ENCODE measurements around the gene TCTN2. TPM values are rescaled to one million over a fixed set of nuclear protein-coding genes. Genes with fewer than 3 reads are reported as not detected.

The TCTN2 gene
- total RNA-seq (31.6 TPM), polyA plus RNA-seq (ENCODE audit: insufficient read depth, low read depth, low replicate concordance) (12.5 TPM)
- long read RNA-seq, donor 1, partial matches to known transcripts, result 0 of 1 reads
- long read RNA-seq, donor 1, other reads (novel, unspliced or antisense), result 0 of 1 reads
- long read RNA-seq, donor 2, result 0 reads
- long read RNA-seq, donor 3, partial matches to known transcripts, result 0 of 1 reads
- long read RNA-seq, donor 3, other reads (novel, unspliced or antisense), result 0 of 1 reads
- long read RNA-seq, donor 4, partial matches to known transcripts, result 0 of 2 reads
- long read RNA-seq, donor 4, other reads (novel, unspliced or antisense), result 0 of 2 reads
- long read RNA-seq, donor 5, result 0 reads
- long read RNA-seq, donor 6, result 0 reads
- long read RNA-seq, donor 7, transcript TCTN2-201 (18 exons, 2,912 nt), result major isoform, 6 of 15 reads
- long read RNA-seq, donor 7, partial matches to known transcripts, result 1 of 15 reads
- long read RNA-seq, donor 7, other reads (novel, unspliced or antisense), result 5 of 15 reads
- long read RNA-seq, donor 8, partial matches to known transcripts, result 0 of 1 reads
- long read RNA-seq, donor 8, other reads (novel, unspliced or antisense), result 0 of 1 reads
- long read RNA-seq, donor 9, result 0 reads
- long read RNA-seq, donor 10, partial matches to known transcripts, result 0 of 2 reads
- long read RNA-seq, donor 10, other reads (novel, unspliced or antisense), result 0 of 2 reads

GRCh38 chr12:123670882-123671728 is at the start of gene TCTN2:
Gene TCTN2 (plus strand): TSS chr12:123671113. CDS start chr12:123671241, 128 bp downstream.
- Histone ChIP-seq H3K9me3 (ENCODE audit: control insufficient read depth in 2 of 3, insufficient read depth in 1 of 3, low read length in 3 of 3) (no peaks in the 10 kb centered on the region), H3K36me3 (ENCODE audit: control insufficient read depth in 2 of 3, insufficient read depth in 3 of 3, low read length in 3 of 3) (peaks cover 2 to 7% (median 6%) of the 10 kb centered on the region in 3 donors), H3K9ac (ENCODE audit: low read length in 3 of 3) (peak within 1 kb of the TSS; percentile 43 to 78 (median 66)), H3K4me3 (ENCODE audit: low read length in 3 of 3) (peak within 1 kb of the TSS; percentile 87 to 95 (median 92)), H3K27me3 (ENCODE audit: control insufficient read depth, insufficient read depth, low read length) (no peaks in the 10 kb centered on the region), H3K27ac (ENCODE audit: low read depth in 2 of 2, low read length in 2 of 2) (no peak within 1 kb of the TSS), H3K4me1 (ENCODE audit: control insufficient read depth in 2 of 3, insufficient read depth in 2 of 3, low read depth in 1 of 3, low read length in 3 of 3) (peaks cover 0 to 11% (median 0%) of the 10 kb centered on the region in 3 donors)
- peak; percentile 58 for FAIRE-seq
- TF ChIP-seq, protein P1, sequence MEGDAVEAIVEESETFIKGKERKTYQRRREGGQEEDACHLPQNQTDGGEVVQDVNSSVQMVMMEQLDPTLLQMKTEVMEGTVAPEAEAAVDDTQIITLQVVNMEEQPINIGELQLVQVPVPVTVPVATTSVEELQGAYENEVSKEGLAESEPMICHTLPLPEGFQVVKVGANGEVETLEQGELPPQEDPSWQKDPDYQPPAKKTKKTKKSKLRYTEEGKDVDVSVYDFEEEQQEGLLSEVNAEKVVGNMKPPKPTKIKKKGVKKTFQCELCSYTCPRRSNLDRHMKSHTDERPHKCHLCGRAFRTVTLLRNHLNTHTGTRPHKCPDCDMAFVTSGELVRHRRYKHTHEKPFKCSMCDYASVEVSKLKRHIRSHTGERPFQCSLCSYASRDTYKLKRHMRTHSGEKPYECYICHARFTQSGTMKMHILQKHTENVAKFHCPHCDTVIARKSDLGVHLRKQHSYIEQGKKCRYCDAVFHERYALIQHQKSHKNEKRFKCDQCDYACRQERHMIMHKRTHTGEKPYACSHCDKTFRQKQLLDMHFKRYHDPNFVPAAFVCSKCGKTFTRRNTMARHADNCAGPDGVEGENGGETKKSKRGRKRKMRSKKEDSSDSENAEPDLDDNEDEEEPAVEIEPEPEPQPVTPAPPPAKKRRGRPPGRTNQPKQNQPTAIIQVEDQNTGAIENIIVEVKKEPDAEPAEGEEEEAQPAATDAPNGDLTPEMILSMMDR (IDR thresholded peaks at IDR 0.05; ENCODE audit: borderline replicate concordance, extremely low read depth, insufficient read depth), result no peak
- intact Hi-C loops (cut with DNase I), result no loop called here
- peak; percentile 94 to 98 (median 94) for DNase-seq

- Histone ChIP-seq H3K27ac (ENCODE audit: low read depth in 2 of 2, low read length in 2 of 2) (no peak overlapping the region), H3K27me3 (ENCODE audit: control insufficient read depth, insufficient read depth, low read length) (no peaks in the 10 kb centered on the region), H3K4me3 (ENCODE audit: low read length in 3 of 3) (no peak overlapping the region), H3K9ac (ENCODE audit: low read length in 3 of 3) (no peak overlapping the region), H3K4me1 (ENCODE audit: control insufficient read depth in 2 of 3, insufficient read depth in 2 of 3, low read depth in 1 of 3, low read length in 3 of 3) (no peaks in the 10 kb centered on the region), H3K36me3 (ENCODE audit: control insufficient read depth in 2 of 3, insufficient read depth in 3 of 3, low read length in 3 of 3) (peaks cover 15 to 67% (median 51%) of the 10 kb centered on the region in 3 donors), H3K9me3 (ENCODE audit: control insufficient read depth in 2 of 3, insufficient read depth in 1 of 3, low read length in 3 of 3) (no peaks in the 10 kb centered on the region)
- TF ChIP-seq, protein P1 (IDR thresholded peaks at IDR 0.05; ENCODE audit: borderline replicate concordance, extremely low read depth, insufficient read depth), result no peak
- no peak for DNase-seq
- no peak for FAIRE-seq
- intact Hi-C loops (cut with DNase I), result no loop called here
Observed at GRCh38 chr12:123621619-123622530, 49.0 kb upstream of the TCTN2 start.

All from kidney (tissue), 22 donors.